Thyroid gland (tissue), 4 donors: ENCODE data around the gene ANKRD40. TPM values are rescaled to one million over a fixed set of nuclear protein-coding genes. Genes with fewer than 3 reads are reported as not detected.

Experiments used
- DNase-seq, 2 donors: peaks; one replicate each; pipeline ENCODE4 v3.0.0-alpha.2; 2019
- H3K27ac ChIP-seq, 3 donors: fragments of 200-600 bp; sonication (generic); 1 replicate in 2 of 3; 2 replicates in 1 of 3; pipeline ENCODE4 v1.5.1; 2016 to 2019; ENCODE audit warnings: mild to moderate bottlenecking in 1 of 3, moderate library complexity in 1 of 3
- H3K27me3 ChIP-seq: fragments of 200-600 bp; sonication (generic); one replicate; pipeline ENCODE4 v1.5.1; 2019
- H3K36me3 ChIP-seq, 2 donors: fragments of 200-600 bp; sonication (generic); one replicate each; pipeline ENCODE4 v1.5.1; 2016 to 2019
- H3K4me1 ChIP-seq, 2 donors: fragments of 200-600 bp; sonication (generic); one replicate each; pipeline ENCODE4 v1.5.1; 2017 to 2019
- H3K4me3 ChIP-seq, 3 donors: fragments of 200-600 bp; sonication (generic); replicated peaks in 1 of 3; 1 replicate in 2 of 3; 2 replicates in 1 of 3; pipeline ENCODE4 v1.5.1; 2016; ENCODE audit warnings: mild to moderate bottlenecking in 1 of 3
- H3K9me3 ChIP-seq: fragments of 200-600 bp; sonication (generic); one replicate; pipeline ENCODE4 v1.5.1; 2017
- POLR2A ChIP-seq, 2 donors: fragments of 450-650 bp; IDR thresholded peaks; one replicate each; pipeline ENCODE4 v1.6.1; 2017; ENCODE audit warnings: antibody characterized with exemption in 2 of 2, mild to moderate bottlenecking in 2 of 2, moderate library complexity in 1 of 2
- WGBS, 2 donors: methylation state at CpG; one replicate each; pipeline ENCODE4 v1.1.5; 2017; 5-methylcytosine and 5-hydroxymethylcytosine counted together
- intact Hi-C: fragments of 100-400 bp; cut with DNase I; formaldehyde crosslinking; loops from one replicate; pipeline ENCODE4 v1.15.1; 2023
- total RNA-seq, 4 donors: library from RNA; depleted of rRNA; stranded (reverse); fragments of >200 nt; gene quantifications; one replicate each; pipeline ENCODE4 v1.2.3, GENCODE V29; 2016
- TF ChIP-seq, protein P1 (sequence below), 6 experiments: fragments of 200-600 bp in 3 of 6; fragments of 450-650 bp in 3 of 6; sonication (generic) in 3 of 6; IDR thresholded peaks; one replicate each; pipeline ENCODE4 v1.5.1; 2016 to 2019; ENCODE audit warnings: antibody characterized with exemption in 6 of 6, mild to moderate bottlenecking in 2 of 6, inconsistent platforms in 1 of 6, moderate library complexity in 1 of 6

ANKRD40 gene
- total RNA-seq, 4 donors from 2014 or later = 29.4 to 40.2 (median 35.1) TPM

DNA sequence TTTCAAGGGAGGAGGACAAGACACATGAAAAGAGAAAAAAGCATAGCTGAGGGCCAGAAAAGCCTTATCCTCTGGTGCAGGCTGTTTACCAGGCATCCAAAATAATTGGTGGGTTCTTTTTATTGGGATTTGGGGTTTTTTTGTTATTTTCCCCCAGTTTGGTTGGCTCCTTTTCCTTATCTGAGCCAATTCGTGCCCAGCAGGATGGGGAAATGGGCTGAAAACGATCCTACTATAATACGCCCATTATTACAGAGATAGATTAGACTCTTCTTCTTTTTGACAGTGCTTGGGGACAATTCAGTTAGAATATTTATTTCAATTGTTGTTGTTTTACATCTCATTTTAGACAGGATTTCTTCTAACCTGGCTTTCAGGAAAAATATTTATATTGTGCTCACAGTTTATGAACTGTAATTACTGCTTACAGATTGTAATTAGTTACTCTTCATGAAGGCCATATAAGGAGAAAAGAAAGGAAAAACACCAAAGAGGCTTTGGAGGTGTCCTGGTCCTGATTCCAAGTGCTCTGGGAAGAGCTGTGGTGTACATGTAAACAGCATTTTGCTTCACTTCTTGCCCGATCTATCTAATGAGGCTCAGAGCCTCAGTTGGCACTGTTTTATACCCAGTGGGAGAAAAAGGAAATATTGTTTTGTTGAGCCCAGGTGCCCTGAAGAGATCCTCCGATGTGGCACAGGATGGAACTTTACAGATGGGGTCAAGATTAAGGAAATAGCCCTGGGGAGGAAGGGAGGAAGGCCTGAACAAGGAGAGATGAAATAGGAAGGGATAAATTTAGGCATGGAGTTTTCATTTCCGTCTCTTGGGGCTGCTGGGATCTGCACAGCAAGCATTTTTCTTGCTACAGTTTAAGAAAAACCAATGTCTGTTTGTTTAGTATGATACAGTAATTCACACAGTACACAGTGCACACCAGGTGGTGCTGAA lies 611 bp upstream of the ANKRD40 start:
- 24 to 29% methylated on average over 6 of the region's 6 CpGs for WGBS, 2 donors

DNA sequence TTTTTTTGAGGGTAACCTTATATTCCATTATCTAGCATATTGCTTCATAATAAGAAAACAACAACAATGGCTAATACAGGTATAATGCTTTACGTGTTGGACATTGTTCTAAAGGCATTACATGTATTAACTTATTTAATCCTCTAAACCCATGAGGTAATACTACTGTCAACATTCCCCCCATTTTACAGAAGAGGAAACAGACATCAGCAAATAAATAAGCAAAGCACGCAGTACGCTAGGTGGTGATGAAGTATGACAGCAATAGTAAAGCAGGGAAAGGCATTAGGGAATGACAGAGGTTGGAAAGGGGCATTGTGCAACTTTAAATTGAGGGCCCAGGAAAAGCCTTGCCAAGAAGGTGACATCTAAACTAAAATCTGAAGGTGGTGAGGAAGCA lies 4.6 kb downstream of the ANKRD40 start:
- TF ChIP-seq POLR2A (IDR thresholded peaks at IDR 0.05) = no peak
- TF ChIP-seq, protein P1, sequence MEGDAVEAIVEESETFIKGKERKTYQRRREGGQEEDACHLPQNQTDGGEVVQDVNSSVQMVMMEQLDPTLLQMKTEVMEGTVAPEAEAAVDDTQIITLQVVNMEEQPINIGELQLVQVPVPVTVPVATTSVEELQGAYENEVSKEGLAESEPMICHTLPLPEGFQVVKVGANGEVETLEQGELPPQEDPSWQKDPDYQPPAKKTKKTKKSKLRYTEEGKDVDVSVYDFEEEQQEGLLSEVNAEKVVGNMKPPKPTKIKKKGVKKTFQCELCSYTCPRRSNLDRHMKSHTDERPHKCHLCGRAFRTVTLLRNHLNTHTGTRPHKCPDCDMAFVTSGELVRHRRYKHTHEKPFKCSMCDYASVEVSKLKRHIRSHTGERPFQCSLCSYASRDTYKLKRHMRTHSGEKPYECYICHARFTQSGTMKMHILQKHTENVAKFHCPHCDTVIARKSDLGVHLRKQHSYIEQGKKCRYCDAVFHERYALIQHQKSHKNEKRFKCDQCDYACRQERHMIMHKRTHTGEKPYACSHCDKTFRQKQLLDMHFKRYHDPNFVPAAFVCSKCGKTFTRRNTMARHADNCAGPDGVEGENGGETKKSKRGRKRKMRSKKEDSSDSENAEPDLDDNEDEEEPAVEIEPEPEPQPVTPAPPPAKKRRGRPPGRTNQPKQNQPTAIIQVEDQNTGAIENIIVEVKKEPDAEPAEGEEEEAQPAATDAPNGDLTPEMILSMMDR (IDR thresholded peaks at IDR 0.05) = no peak
- Histone ChIP-seq H3K4me1 (peaks cover 9 to 19% of the 10 kb centered on the region in 2 donors), H3K27ac (no peak overlapping the region), H3K9me3 (no peaks in the 10 kb centered on the region), H3K27me3 (no peaks in the 10 kb centered on the region), H3K36me3 (peaks cover 7 to 12% of the 10 kb centered on the region in 2 donors), H3K4me3 (no peak overlapping the region)
- intact Hi-C loops = no loop called here
- no peak for DNase-seq
- WGBS, 2 donors = 92 to 95% methylated on average over 3 of the region's 3 CpGs

More for the DNA sequence above, 611 bp upstream of the ANKRD40 start:
- Histone ChIP-seq H3K27me3 (no peaks in the 10 kb centered on the region), H3K4me3 (peak overlapping the region in 2 of 3 donors; percentile 50 to 70), H3K4me1 (peaks cover 20 to 32% of the 10 kb centered on the region in 2 donors), H3K36me3 (no peaks in the 10 kb centered on the region), H3K27ac (peak overlapping the region; percentile 96 to 98 (median 98)), H3K9me3 (no peaks in the 10 kb centered on the region)
- peak in 1 of 2 donors; percentile 7 for TF ChIP-seq POLR2A (IDR thresholded peaks at IDR 0.05)
- TF ChIP-seq, protein P1 (IDR thresholded peaks at IDR 0.05) = no peak
- no peak for DNase-seq
- intact Hi-C loops = loop anchor here (5.0 kb wide), 1 partner anchor 161 kb away; the partner anchor contains the start of gene SPATA20

GRCh38 chr17:50699410-50699809 lies 8.3 kb downstream of the ANKRD40 start:
- Histone ChIP-seq H3K27ac (no peak overlapping the region), H3K4me1 (peaks cover 3 to 18% of the 10 kb centered on the region in 2 donors), H3K4me3 (no peak overlapping the region), H3K9me3 (no peaks in the 10 kb centered on the region), H3K36me3 (peaks cover 30 to 32% of the 10 kb centered on the region in 2 donors), H3K27me3 (no peaks in the 10 kb centered on the region)
- WGBS, 2 donors = 93 to 97% methylated on average over 7 of the region's 7 CpGs
- intact Hi-C loops = loop anchor here (5.0 kb wide), 2 partner anchors 67 to 147 kb away; partner anchors contain the start of gene ABCC3
- DNase-seq = no peak
- TF ChIP-seq, protein P1 (IDR thresholded peaks at IDR 0.05) = no peak
- no peak for TF ChIP-seq POLR2A (IDR thresholded peaks at IDR 0.05)

DNA sequence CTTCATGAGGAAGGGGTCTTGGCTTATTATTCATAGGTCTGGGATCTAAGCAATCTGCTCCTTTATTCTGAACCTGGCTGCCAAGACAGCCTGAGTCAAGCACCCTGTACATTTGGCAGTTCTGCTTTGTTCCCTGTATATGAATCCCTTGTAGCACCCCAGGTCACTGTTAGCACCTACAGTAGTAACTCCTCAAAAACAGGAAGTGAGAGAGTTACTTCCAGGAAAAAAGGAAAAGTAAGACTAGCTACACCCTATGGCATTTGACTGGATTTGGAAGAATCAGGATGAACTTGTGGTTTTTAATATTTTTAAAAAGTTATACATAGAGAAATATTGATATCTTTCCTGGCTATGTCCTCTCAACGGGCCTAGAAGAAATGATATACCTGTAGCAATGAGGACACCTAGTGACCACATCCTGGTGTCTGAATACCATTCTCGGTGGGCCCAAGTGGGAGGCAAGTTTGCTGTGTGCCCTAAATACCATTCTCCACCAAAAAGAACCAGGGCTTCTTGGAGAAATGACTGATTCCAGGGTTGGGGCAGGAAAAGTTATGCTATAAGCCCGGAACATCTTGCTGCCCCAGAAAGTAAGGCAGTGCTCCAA lies 9.9 kb downstream of the ANKRD40 start:
- Histone ChIP-seq H3K4me1 (peaks cover 12 to 23% of the 10 kb centered on the region in 2 donors), H3K27me3 (no peaks in the 10 kb centered on the region), H3K36me3 (peaks cover 30 to 32% of the 10 kb centered on the region in 2 donors), H3K4me3 (no peak overlapping the region), H3K9me3 (no peaks in the 10 kb centered on the region), H3K27ac (no peak overlapping the region)
- intact Hi-C loops = loop anchor here (5.0 kb wide), 2 partner anchors 65 to 145 kb away; partner anchors contain the start of gene ABCC3
- DNase-seq = no peak
- no peak for TF ChIP-seq POLR2A (IDR thresholded peaks at IDR 0.05)
- TF ChIP-seq, protein P1 (IDR thresholded peaks at IDR 0.05) = no peak
- 60 to 73% methylated on average over 3 of the region's 3 CpGs for WGBS, 2 donors
